ENCODE data around the gene XXYLT1.

- no peak for TF ChIP-seq POLR2A (IDR thresholded peaks at IDR 0.05)
- TF ChIP-seq CTCF (IDR thresholded peaks at IDR 0.05) = no peak
Measured at GRCh38 chr3:195178124-195178910, 92.6 kb downstream of the XXYLT1 start.

Data from right lobe of liver (tissue), 4 donors.